HepG2 (cell line): ENCODE measurements around the gene RNF17. TPM values are rescaled to one million over a fixed set of nuclear protein-coding genes. Genes with fewer than 3 reads are reported as not detected.

Experiments
- ATAC-seq: fragments of 200-7000 bp; cut with Tn5 transposase; 3 replicates; pipeline ENCODE4 v1.9.1; 2020; ENCODE audit warnings: mild to moderate bottlenecking, moderate library complexity
- BruUV-seq: library from RNA; stranded (reverse); fragments of 400-500 nt; replicated peaks from 2 replicates; lab custom pipeline; 2021; lab: Mats Ljungman, UMichigan
- CTCF ChIA-PET: fragments of 300-600 bp; formaldehyde crosslinking; extraction: SDS; loops from one replicate; lab custom pipeline; 2021; ENCODE audit warnings: low total read pairs, inconsistent platforms, low intra/inter-chr PET ratio; lab: Yijun Ruan, JAX
- POLR2A ChIA-PET: fragments of 350-600 bp; sonication (Branson Sonifier 250); formaldehyde crosslinking; loops from one replicate; lab custom pipeline; 2020; ENCODE audit warnings: antibody characterized with exemption, inconsistent platforms; lab: Yijun Ruan, JAX
- DNase-seq: peaks from one replicate; pipeline ENCODE4 v3.0.0-alpha.2; 2015; ENCODE audit warnings: low spot score
- FAIRE-seq: peaks from 3 replicates; lab custom pipeline; 2011; peaks lifted over from hg19 to GRCh38; lab: Jason Lieb, UNC
- H2AFZ ChIP-seq: one replicate; pipeline ENCODE4 v1.6.1; 2011; ENCODE audit warnings: low read length, inconsistent platforms
- H3K27ac ChIP-seq: fragments of 300-600 bp; 3 replicates; pipeline ENCODE4 v1.8.0; 2011; ENCODE audit warnings: mixed run types, mild to moderate bottlenecking, mixed read lengths, low read length, inconsistent platforms; ENCODE audit not compliant: insufficient read depth; ENCODE audit errors: extremely low read length
- H3K27me3 ChIP-seq, 2 experiments: fragments of 200-600 bp in 1 of 2; 2 replicates in 1 of 2; 3 replicates in 1 of 2; pipeline versions ENCODE4 v1.6.0 to v1.8.0; 2011; ENCODE audit warnings: low read length in 2 of 2, mild to moderate bottlenecking in 2 of 2, moderate library complexity in 2 of 2, inconsistent platforms in 1 of 2; ENCODE audit not compliant: insufficient read depth in 2 of 2, control insufficient read depth in 1 of 2
- H3K36me3 ChIP-seq, 2 experiments: fragments of 200-600 bp in 1 of 2; replicated peaks in 1 of 2; 2 replicates in 1 of 2; 3 replicates in 1 of 2; pipeline versions ENCODE4 v1.5.1 to v1.8.0; 2011; ENCODE audit warnings: low read length in 2 of 2, inconsistent platforms in 1 of 2; ENCODE audit not compliant: insufficient read depth in 2 of 2, control insufficient read depth in 1 of 2
- H3K4me1 ChIP-seq: 2 replicates; pipeline ENCODE4 v1.5.1; 2012; ENCODE audit warnings: low read length, inconsistent platforms; ENCODE audit not compliant: insufficient read depth
- H3K4me2 ChIP-seq: 2 replicates; pipeline ENCODE4 v1.6.0; 2011; ENCODE audit warnings: low read depth, low read length, inconsistent platforms
- H3K4me3 ChIP-seq, 3 experiments: fragments of 200-600 bp in 1 of 3; sonication (generic), shearing (Covaris generic) in 1 of 3; replicated peaks in 1 of 3; 2 replicates each; pipeline ENCODE4 v1.5.1; 2011 to 2016; ENCODE audit warnings: low read length in 3 of 3, inconsistent platforms in 2 of 3, low read depth in 2 of 3, mild to moderate bottlenecking in 2 of 3, control low read depth in 1 of 3, mixed read lengths in 1 of 3; ENCODE audit not compliant: insufficient read depth in 1 of 3
- H3K79me2 ChIP-seq: one replicate; pipeline ENCODE4 v1.6.1; 2011; ENCODE audit warnings: low read length, inconsistent platforms; ENCODE audit not compliant: insufficient read depth
- H3K9ac ChIP-seq: 2 replicates; pipeline ENCODE4 v1.6.0; 2011; ENCODE audit warnings: mild to moderate bottlenecking, low read depth, low read length, inconsistent platforms; ENCODE audit not compliant: insufficient read depth
- H3K9me3 ChIP-seq: 2 replicates; pipeline ENCODE4 v1.5.1; 2012; ENCODE audit warnings: mild to moderate bottlenecking, low read length
- H4K20me1 ChIP-seq: 2 replicates; pipeline ENCODE4 v1.6.0; 2011; ENCODE audit warnings: inconsistent platforms, mild to moderate bottlenecking, low read length, moderate library complexity; ENCODE audit not compliant: insufficient read depth
- BRF2 ChIP-seq: sonication (generic); formaldehyde crosslinking; IDR thresholded peaks from 2 replicates; pipeline ENCODE4 v1.8.1; 2022; ENCODE audit warnings: mild to moderate bottlenecking, missing genetic modification reagents
- CSRNP2 ChIP-seq: sonication (generic); formaldehyde crosslinking; conservative IDR thresholded peaks from 2 replicates; pipeline ENCODE4 v1.8.0; 2022; ENCODE audit warnings: low read depth, missing genetic modification reagents
- HDAC1 ChIP-seq: sonication (generic); formaldehyde crosslinking; IDR thresholded peaks from 2 replicates; pipeline ENCODE4 v1.5.1; 2020; ENCODE audit warnings: mild to moderate bottlenecking, missing genetic modification reagents
- IRF2 ChIP-seq: IDR thresholded peaks from 2 replicates; pipeline ENCODE4 v1.6.1; 2018; ENCODE audit warnings: missing genetic modification reagents, missing compliant biosample characterization
- LRRFIP1 ChIP-seq: sonication (generic); formaldehyde crosslinking; conservative IDR thresholded peaks from 2 replicates; pipeline ENCODE4 v1.4.0; 2020; ENCODE audit warnings: missing genetic modification reagents
- NCOA2 ChIP-seq: sonication (generic); formaldehyde crosslinking; IDR thresholded peaks from 2 replicates; pipeline ENCODE4 v1.8.0; 2022; ENCODE audit warnings: inconsistent platforms
- NCOR1 ChIP-seq: fragments of 200-600 bp; sonication (generic); IDR thresholded peaks from 2 replicates; pipeline ENCODE4 v1.7.0; 2017; ENCODE audit warnings: antibody characterized with exemption, low read length, borderline replicate concordance
- NFE2L2 ChIP-seq: fragments of 150-350 bp; IDR thresholded peaks from 2 replicates; pipeline ENCODE4 v1.6.1; 2014; ENCODE audit warnings: low read length
- NR2F6 ChIP-seq, 2 experiments: IDR thresholded peaks; 2 replicates each; pipeline ENCODE4 v1.6.1; 2016; ENCODE audit warnings: antibody characterized with exemption in 1 of 2, mild to moderate bottlenecking in 1 of 2
- PREB ChIP-seq: sonication (generic); formaldehyde crosslinking; IDR thresholded peaks from 2 replicates; pipeline ENCODE4 v1.4.0; 2020; ENCODE audit warnings: missing genetic modification reagents
- RELA ChIP-seq: sonication (generic); formaldehyde crosslinking; IDR thresholded peaks from 2 replicates; pipeline ENCODE4 v1.4.0; 2020; ENCODE audit warnings: missing genetic modification reagents
- WIZ ChIP-seq: sonication (generic); formaldehyde crosslinking; IDR thresholded peaks from 2 replicates; pipeline ENCODE4 v1.5.1; 2020; ENCODE audit warnings: mild to moderate bottlenecking, missing genetic modification reagents
- ZFP90 ChIP-seq: sonication (generic); formaldehyde crosslinking; IDR thresholded peaks from 2 replicates; pipeline ENCODE4 v1.8.0; 2022; ENCODE audit warnings: missing genetic modification reagents, mild to moderate bottlenecking, inconsistent platforms, borderline replicate concordance
- ZNF12 ChIP-seq: sonication (generic); formaldehyde crosslinking; IDR thresholded peaks from 2 replicates; pipeline ENCODE4 v1.5.0; 2020; ENCODE audit warnings: missing genetic modification reagents
- ZNF597 ChIP-seq: sonication (generic); formaldehyde crosslinking; IDR thresholded peaks from 2 replicates; pipeline ENCODE4 v1.5.0; 2020; ENCODE audit warnings: missing genetic modification reagents
- ZNF781 ChIP-seq: sonication (generic); formaldehyde crosslinking; IDR thresholded peaks from 2 replicates; pipeline ENCODE4 v1.5.1; 2020; ENCODE audit warnings: borderline replicate concordance, mild to moderate bottlenecking, missing genetic modification reagents; ENCODE audit errors: not compliant biosample characterization
- ZNF782 ChIP-seq: sonication (generic); formaldehyde crosslinking; IDR thresholded peaks from 2 replicates; pipeline ENCODE4 v1.4.0; 2020; ENCODE audit warnings: missing genetic modification reagents, mild to moderate bottlenecking, borderline replicate concordance
- WGBS: methylation state at CpG from one replicate; pipeline ENCODE4 v1.1.6; 2017; ENCODE audit warnings: low lambda C conversion rate; 5-methylcytosine and 5-hydroxymethylcytosine counted together
- in situ Hi-C: cut with HindIII; loops from 2 replicates; pipeline ENCODE4 v1.10.0; 2017; ENCODE audit warnings: low pct_unique_long_range_greater_than_20kb; ENCODE audit not compliant: extremely low pct_ligation_motif_present
- intact Hi-C: fragments of 100-400 bp; cut with micrococcal nuclease; formaldehyde crosslinking; loops from one replicate; pipeline ENCODE4 v1.10.0; 2022; ENCODE audit not compliant: unreplicated experiment
- polyA plus RNA-seq, 8 experiments: library from polyadenylated mRNA; depleted of rRNA in 3 of 8; stranded (reverse) in 7 of 8; unstranded in 1 of 8; fragments of >200 nt; fragmentation: Illumina TruSeq in 4 of 8; extraction: Trizol in 4 of 8; gene quantifications; 2 replicates each; pipeline versions ENCODE4 v1.2.1 to v1.2.3, GENCODE V29; 2011 to 2016; ENCODE audit warnings: low read depth in 4 of 8, missing spikeins in 1 of 8, mixed read lengths in 1 of 8; ENCODE audit not compliant: insufficient read depth in 1 of 8
- total RNA-seq, 5 experiments: library from RNA; depleted of rRNA; stranded (reverse); fragments of >200 nt; fragmentation: Illumina TruSeq; extraction: Trizol; gene quantifications; 2 replicates each; pipeline ENCODE4 v1.2.3, GENCODE V29; 2016; ENCODE audit warnings: low read depth in 1 of 5

The RNF17 gene
- total and polyA plus RNA-seq, 2 of the 13 experiments (the other 11 are each of a cell fraction or from before 2014, with no cell fraction given) = not detected

GRCh38 chr13:24899601-24900000, 135.6 kb downstream of the RNF17 start (continued):
- TF ChIP-seq ZNF12 (CRISPR knock-in tag) (no peak), RELA (CRISPR knock-in tag) (no peak), ZNF597 (no peak)

GRCh38 chr13:24900507-24900906, 136.5 kb downstream of the RNF17 start:
- Histone ChIP-seq H3K27me3 (no peaks in the 10 kb centered on the region), H3K79me2 (no peaks in the 10 kb centered on the region), H3K4me1 (no peaks in the 10 kb centered on the region), H3K9me3 (no peaks in the 10 kb centered on the region), H3K9ac (no peak overlapping the region), H3K27ac (no peak overlapping the region), H2AFZ (no peak overlapping the region), H3K36me3 (peaks cover 6 to 30% of the 10 kb centered on the region in 2 experiments), H4K20me1 (no peaks in the 10 kb centered on the region), H3K4me3 (no peak overlapping the region), H3K4me2 (no peak overlapping the region)
- WGBS = 95% methylated on average over 9 of the region's 9 CpGs
- intact Hi-C loops = no loop called here
- FAIRE-seq (no peak), DNase-seq (no peak), ATAC-seq (no peak)
- in situ Hi-C loops = no loop called here
- ChIA-PET POLR2A (no interaction called here), CTCF (no interaction called here)
- no TSS peak for BruUV-seq
- TF ChIP-seq NCOA2 (no peak), NCOR1 (no peak), NFE2L2 (no peak), HDAC1 (no peak), PREB (CRISPR knock-in tag) (no peak), ZFP90 (CRISPR knock-in tag) (no peak), CSRNP2 (no peak), BRF2 (CRISPR knock-in tag) (no peak), ZNF782 (CRISPR knock-in tag) (no peak), LRRFIP1 (CRISPR knock-in tag) (no peak), ZNF781 (CRISPR knock-in tag) (no peak), NR2F6 (IDR thresholded peaks at IDR 0.05) (no peak), NR2F6 (CRISPR knock-in tag; IDR thresholded peaks at IDR 0.05) (no peak), IRF2 (CRISPR knock-in tag) (no peak), WIZ (CRISPR knock-in tag) (no peak)
